Immature natural killer cell (primary cell): Measurements from ENCODE around the gene RASGRF2. TPM values are rescaled to one million over a fixed set of nuclear protein-coding genes. Genes with fewer than 3 reads are reported as not detected.
"Not testable (repeated sequence)": the region's sequence is repeated elsewhere in the genome, so short reads cannot be mapped to it uniquely, and the experiment has no call there.

Experiments
- DNase-seq, 3 donors: peaks; one replicate each; pipeline ENCODE4 v3.0.0; 2022; ENCODE audit warnings: mixed read lengths in 1 of 3
- H3K27ac Mint-ChIP-seq, 6 donors: one replicate each; pipeline ENCODE4 v1.8.0; 2020; ENCODE audit warnings: mixed read lengths in 6 of 6, mild to moderate bottlenecking in 5 of 6, inconsistent platforms in 4 of 6, moderate library complexity in 3 of 6
- H3K27me3 Mint-ChIP-seq, 3 donors: one replicate each; pipeline ENCODE4 v1.8.0; 2020 to 2021; ENCODE audit warnings: low read depth in 3 of 3, mild to moderate bottlenecking in 3 of 3, mixed read lengths in 3 of 3, moderate library complexity in 3 of 3, inconsistent platforms in 1 of 3
- H3K36me3 Mint-ChIP-seq, 3 donors: one replicate each; pipeline ENCODE4 v1.8.0; 2020; ENCODE audit warnings: mixed read lengths in 3 of 3, inconsistent platforms in 2 of 3, mild to moderate bottlenecking in 2 of 3
- H3K4me1 Mint-ChIP-seq, 2 donors: one replicate each; pipeline ENCODE4 v1.8.0; 2020; ENCODE audit warnings: inconsistent platforms in 2 of 2, mild to moderate bottlenecking in 2 of 2, mixed read lengths in 2 of 2, moderate library complexity in 1 of 2
- H3K4me3 Mint-ChIP-seq, 5 donors: one replicate each; pipeline ENCODE4 v1.8.0; 2020; ENCODE audit warnings: mild to moderate bottlenecking in 5 of 5, mixed read lengths in 5 of 5, inconsistent platforms in 3 of 5, moderate library complexity in 3 of 5
- H3K9me3 Mint-ChIP-seq, 6 donors: one replicate each; pipeline ENCODE4 v1.8.0; 2020; ENCODE audit warnings: mild to moderate bottlenecking in 6 of 6, mixed read lengths in 6 of 6, inconsistent platforms in 4 of 6, moderate library complexity in 3 of 6
- polyA plus RNA-seq, 3 donors: library from polyadenylated mRNA; unstranded; fragments of 300-500 nt; fragmentation: Illumina TruSeq; gene quantifications; one replicate each; pipeline ENCODE4 v1.2.3, GENCODE V29; 2021

RASGRF2 gene
- polyA plus RNA-seq, 3 donors from 2014 or later, result 0.17 to 3.8 (median 1.5) TPM

GRCh38 chr5:81023261-81023970, 63.3 kb downstream of the RASGRF2 start:
- Mint-ChIP-seq H3K4me1 (peaks cover 17 to 19% of the 10 kb centered on the region in 2 donors), H3K27ac (no peak overlapping the region), H3K4me3 (no peak overlapping the region), H3K36me3 (peaks cover 0 to 4% (median 0%) of the 10 kb centered on the region in 3 donors), H3K27me3 (peaks cover 0 to 12% (median 2%) of the 10 kb centered on the region in 3 donors), H3K9me3 (no peaks in the 10 kb centered on the region)
- no peak for DNase-seq

DNA sequence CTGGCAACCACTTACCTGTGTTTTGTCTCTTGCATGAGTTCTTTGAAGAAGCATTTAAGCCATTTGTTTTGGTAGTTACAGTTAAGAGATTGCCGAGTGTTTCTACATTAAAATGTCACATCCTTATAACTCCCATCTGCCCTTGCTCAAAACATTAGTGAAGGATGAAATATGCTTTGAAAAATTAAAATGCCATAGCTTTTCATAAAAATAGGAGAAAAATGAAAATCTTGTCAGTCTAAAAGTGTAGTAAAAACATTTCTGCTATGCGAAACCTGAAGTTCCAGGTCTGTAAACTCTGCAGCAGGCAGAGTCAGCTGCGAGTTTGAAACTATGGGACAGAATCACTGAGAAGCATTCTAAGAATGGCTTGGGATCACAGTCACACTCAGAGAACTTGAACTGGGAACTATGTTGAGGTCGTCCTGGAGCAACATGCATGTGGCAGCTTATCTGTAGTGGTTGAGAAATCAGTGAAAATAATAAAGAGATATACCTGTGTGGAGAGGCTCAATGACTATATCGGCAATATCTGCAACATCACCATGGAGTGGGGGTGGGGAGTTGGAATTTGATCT, 67.4 kb downstream of the RASGRF2 start:
- no peak overlapping the region for H3K27ac Mint-ChIP-seq
- no peak overlapping the region for H3K4me3 Mint-ChIP-seq
- peaks cover 5 to 22% (median 6%) of the 10 kb centered on the region in 3 donors for H3K36me3 Mint-ChIP-seq
- H3K9me3 Mint-ChIP-seq, result peaks cover 0 to 14% (median 6%) of the 10 kb centered on the region in 6 donors
- H3K4me1 Mint-ChIP-seq, result peaks cover 6 to 9% of the 10 kb centered on the region in 2 donors
- DNase-seq, result no peak
- H3K27me3 Mint-ChIP-seq, result peaks cover 0 to 14% (median 3%) of the 10 kb centered on the region in 3 donors

GRCh38 chr5:81028888-81029287, 68.7 kb downstream of the RASGRF2 start:
- peaks cover 0 to 18% (median 5%) of the 10 kb centered on the region in 3 donors for H3K27me3 Mint-ChIP-seq
- H3K4me3 Mint-ChIP-seq, DNase-seq, H3K27ac Mint-ChIP-seq, H3K4me1 Mint-ChIP-seq: not testable (repeated sequence)
- H3K36me3 Mint-ChIP-seq, result peaks cover 6 to 22% (median 8%) of the 10 kb centered on the region in 3 donors
- H3K9me3 Mint-ChIP-seq, result peaks cover 0 to 17% (median 9%) of the 10 kb centered on the region in 6 donors

DNA sequence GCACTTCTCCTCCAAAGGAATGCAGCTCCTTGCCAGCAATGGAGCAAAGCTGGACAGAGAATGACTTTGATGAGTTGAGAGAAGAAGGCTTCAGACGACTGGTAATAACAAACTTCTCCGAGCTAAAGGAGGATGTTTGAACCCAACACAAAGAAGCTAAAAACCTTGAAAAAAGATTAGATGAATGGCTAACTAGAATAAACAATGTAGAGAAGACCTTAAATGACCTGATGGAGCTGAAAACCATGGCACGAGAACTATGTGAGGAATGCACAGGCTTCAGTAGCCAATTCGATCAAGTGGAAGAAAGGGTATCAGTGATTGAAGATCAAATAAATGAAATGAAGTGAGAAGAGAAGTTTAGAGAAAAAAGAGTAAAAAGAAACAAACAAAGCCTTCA, 69.6 kb downstream of the RASGRF2 start:
- H3K9me3 Mint-ChIP-seq, result peaks cover 0 to 20% (median 11%) of the 10 kb centered on the region in 6 donors

DNA sequence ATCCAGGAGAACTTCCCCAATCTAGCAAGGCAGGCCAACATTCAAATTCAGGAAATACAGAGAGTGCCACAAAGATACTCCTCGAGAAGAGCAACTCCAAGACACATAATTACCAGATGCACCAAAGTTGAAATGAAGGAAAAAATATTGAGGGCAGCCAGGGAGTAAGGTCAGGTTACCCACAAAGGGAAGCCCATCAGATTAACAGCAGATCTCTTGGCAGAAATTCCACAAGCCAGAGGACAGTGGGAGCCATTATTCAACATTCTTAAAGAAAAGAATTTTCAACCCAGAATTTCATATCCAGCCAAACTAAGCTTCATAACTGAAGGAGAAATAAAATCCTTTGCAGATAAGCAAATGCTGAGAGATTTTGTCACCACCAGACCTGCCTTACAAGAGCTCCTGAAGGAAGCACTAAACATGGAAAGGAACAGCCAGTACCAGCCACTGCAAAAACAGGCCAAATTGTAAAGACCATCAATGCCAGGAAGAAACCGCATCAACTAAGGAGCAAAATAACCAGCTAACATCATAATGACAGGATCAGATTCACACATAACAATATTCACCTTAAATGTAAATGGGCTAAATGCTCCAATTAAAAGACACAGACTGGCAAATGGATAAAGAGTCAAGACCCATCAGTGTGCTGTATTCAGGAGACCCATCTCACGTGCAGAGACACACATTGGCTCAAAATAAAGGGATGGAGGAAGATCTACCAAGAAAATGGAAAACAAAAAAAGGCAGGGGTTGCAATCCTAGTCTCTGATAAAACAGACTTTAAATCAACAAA, 70.3 kb downstream of the RASGRF2 start:
- DNase-seq, H3K4me3 Mint-ChIP-seq, H3K4me1 Mint-ChIP-seq, H3K27ac Mint-ChIP-seq: not testable (repeated sequence)
- Mint-ChIP-seq H3K9me3 (peaks cover 2 to 20% (median 12%) of the 10 kb centered on the region in 6 donors), H3K36me3 (peaks cover 6 to 22% (median 8%) of the 10 kb centered on the region in 3 donors), H3K27me3 (peaks cover 0 to 18% (median 8%) of the 10 kb centered on the region in 3 donors)

More for the DNA sequence above, 69.6 kb downstream of the RASGRF2 start:
- H3K27ac Mint-ChIP-seq, DNase-seq, H3K4me1 Mint-ChIP-seq, H3K4me3 Mint-ChIP-seq: not testable (repeated sequence)
- H3K36me3 Mint-ChIP-seq, result peaks cover 6 to 22% (median 8%) of the 10 kb centered on the region in 3 donors
- H3K27me3 Mint-ChIP-seq, result peaks cover 0 to 18% (median 5%) of the 10 kb centered on the region in 3 donors

GRCh38 chr5:81035522-81035921, 75.4 kb downstream of the RASGRF2 start:
- Mint-ChIP-seq H3K4me3 (no peak overlapping the region), H3K27ac (no peak overlapping the region), H3K27me3 (peaks cover 0 to 11% (median 9%) of the 10 kb centered on the region in 3 donors), H3K9me3 (peaks cover 4 to 16% (median 10%) of the 10 kb centered on the region in 6 donors), H3K36me3 (peaks cover 0 to 9% (median 7%) of the 10 kb centered on the region in 3 donors), H3K4me1 (peaks cover 6 to 7% of the 10 kb centered on the region in 2 donors)
- no peak for DNase-seq

DNA sequence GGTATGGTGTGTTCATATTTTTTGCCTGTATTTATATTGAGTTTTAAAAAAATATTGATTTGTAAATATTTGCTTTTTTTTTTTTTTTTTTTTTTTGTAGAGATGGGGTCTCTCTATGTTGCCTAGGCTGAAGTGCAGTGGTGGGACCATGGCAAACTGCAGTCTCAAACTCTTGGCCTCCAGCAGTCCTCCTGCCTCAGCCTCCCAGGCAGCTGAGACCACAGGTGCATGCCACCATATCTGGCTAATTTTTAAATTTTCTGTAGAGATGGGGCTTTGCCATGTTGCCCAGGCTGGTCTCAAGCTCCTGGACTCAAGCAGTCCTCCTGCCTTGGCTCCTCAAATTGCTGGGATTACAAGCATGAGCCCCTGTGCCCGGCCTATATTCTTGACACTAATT, 78.3 kb downstream of the RASGRF2 start:
- DNase-seq, result no peak
- Mint-ChIP-seq H3K27me3 (peaks cover 0 to 8% (median 7%) of the 10 kb centered on the region in 3 donors), H3K36me3 (peaks cover 0 to 7% (median 0%) of the 10 kb centered on the region in 3 donors), H3K4me1 (peaks cover 6% of the 10 kb centered on the region in 2 donors), H3K27ac (no peak overlapping the region), H3K4me3 (no peak overlapping the region), H3K9me3 (peaks cover 4 to 16% (median 8%) of the 10 kb centered on the region in 6 donors)

GRCh38 chr5:81044868-81045267, 84.7 kb downstream of the RASGRF2 start:
- H3K36me3 Mint-ChIP-seq, result peaks cover 0 to 3% (median 0%) of the 10 kb centered on the region in 3 donors
- H3K27me3 Mint-ChIP-seq, result peaks cover 0 to 7% (median 1%) of the 10 kb centered on the region in 3 donors
- H3K4me1 Mint-ChIP-seq, result no peaks in the 10 kb centered on the region
- H3K4me3 Mint-ChIP-seq, result no peak overlapping the region
- no peak overlapping the region for H3K27ac Mint-ChIP-seq
- no peak for DNase-seq
- H3K9me3 Mint-ChIP-seq, result peaks cover 0 to 4% (median 0%) of the 10 kb centered on the region in 6 donors

- Mint-ChIP-seq H3K27me3 (peaks cover 0 to 7% (median 1%) of the 10 kb centered on the region in 3 donors), H3K9me3 (peaks cover 0 to 4% (median 0%) of the 10 kb centered on the region in 6 donors), H3K4me3 (no peak overlapping the region), H3K4me1 (no peaks in the 10 kb centered on the region), H3K27ac (no peak overlapping the region), H3K36me3 (peaks cover 0 to 3% (median 0%) of the 10 kb centered on the region in 3 donors)
- no peak for DNase-seq
Observed at GRCh38 chr5:81045389-81045807, 85.2 kb downstream of the RASGRF2 start.

DNA sequence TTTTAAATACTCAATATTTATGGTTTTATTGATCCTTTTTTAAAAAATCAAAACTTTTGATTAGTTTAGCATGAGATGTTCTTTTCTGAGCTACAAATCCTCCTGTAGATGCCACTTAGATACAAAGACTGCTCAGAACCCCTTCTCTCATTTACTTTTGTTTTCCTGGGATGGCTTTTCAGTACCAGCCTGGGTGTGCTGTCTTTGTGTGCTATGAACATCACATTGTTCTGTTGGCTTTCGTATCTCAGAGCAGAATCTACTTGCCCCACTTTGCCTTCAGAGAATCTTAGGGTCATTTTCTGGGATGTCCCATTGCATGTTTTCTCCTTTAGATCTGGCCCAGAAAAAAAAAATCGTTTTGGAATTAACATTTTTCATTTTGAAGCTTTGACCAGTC, 85.9 kb downstream of the RASGRF2 start:
- H3K4me1 Mint-ChIP-seq, result no peaks in the 10 kb centered on the region
- H3K9me3 Mint-ChIP-seq, result peaks cover 0 to 4% (median 0%) of the 10 kb centered on the region in 6 donors
- H3K36me3 Mint-ChIP-seq, result peaks cover 0 to 3% (median 0%) of the 10 kb centered on the region in 3 donors
- no peak for DNase-seq
- no peak overlapping the region for H3K27ac Mint-ChIP-seq
- no peak overlapping the region for H3K4me3 Mint-ChIP-seq
- H3K27me3 Mint-ChIP-seq, result peaks cover 0 to 7% (median 1%) of the 10 kb centered on the region in 3 donors

- Mint-ChIP-seq H3K36me3 (no peaks in the 10 kb centered on the region), H3K27me3 (peaks cover 0 to 3% (median 3%) of the 10 kb centered on the region in 3 donors), H3K9me3 (no peaks in the 10 kb centered on the region), H3K4me3 (no peak overlapping the region), H3K4me1 (no peaks in the 10 kb centered on the region), H3K27ac (no peak overlapping the region)
- no peak for DNase-seq
Observed at GRCh38 chr5:81052325-81052724, 92.2 kb downstream of the RASGRF2 start.

DNA sequence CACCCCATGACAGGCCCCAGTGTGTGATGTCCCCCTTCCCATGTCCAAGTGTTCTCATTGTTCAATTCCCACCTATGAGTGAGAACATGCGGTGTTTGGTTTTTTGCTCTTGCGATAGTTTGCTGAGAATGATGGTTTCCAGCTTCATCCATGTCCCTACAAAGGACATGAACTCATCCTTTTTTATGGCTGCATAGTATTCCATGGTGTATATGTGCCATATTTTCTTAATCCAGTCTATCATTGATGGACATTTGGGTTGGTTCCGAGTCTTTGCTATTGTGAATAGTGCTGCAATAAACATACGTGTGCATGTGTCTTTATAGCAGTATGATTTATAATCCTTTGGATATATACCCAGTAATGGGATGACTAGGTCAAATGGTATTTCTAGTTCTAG, 93.1 kb downstream of the RASGRF2 start:
- H3K4me1 Mint-ChIP-seq, H3K9me3 Mint-ChIP-seq, H3K27ac Mint-ChIP-seq, DNase-seq, H3K36me3 Mint-ChIP-seq, H3K27me3 Mint-ChIP-seq, H3K4me3 Mint-ChIP-seq: not testable (repeated sequence)

GRCh38 chr5:81058121-81058520, 98.0 kb downstream of the RASGRF2 start:
- Mint-ChIP-seq H3K27me3 (peaks cover 0 to 3% (median 3%) of the 10 kb centered on the region in 3 donors), H3K9me3 (no peaks in the 10 kb centered on the region), H3K4me3 (no peak overlapping the region), H3K27ac (no peak overlapping the region), H3K36me3 (peaks cover 0 to 9% (median 3%) of the 10 kb centered on the region in 3 donors), H3K4me1 (no peaks in the 10 kb centered on the region)
- DNase-seq, result no peak
